Gastroesophageal sphincter (tissue), 4 donors: ENCODE results near the gene PLAAT2. TPM values are rescaled to one million over a fixed set of nuclear protein-coding genes. Genes with fewer than 3 reads are reported as not detected.
"Not testable (repeated sequence)": the region's sequence is repeated elsewhere in the genome, so short reads cannot be mapped to it uniquely, and the experiment has no call there.

Source experiments
- ATAC-seq: fragments of 150-250 bp; one replicate; pipeline ENCODE4 v1.9.1; 2016; ENCODE audit warnings: mild to moderate bottlenecking, moderate library complexity
- H3K27ac ChIP-seq, 4 donors: fragments of 200-600 bp; sonication (generic) in 3 of 4; 1 replicate in 3 of 4; 2 replicates in 1 of 4; pipeline ENCODE4 v1.5.1; 2016 to 2019
- H3K27me3 ChIP-seq: fragments of 200-600 bp; sonication (generic); one replicate; pipeline ENCODE4 v1.5.1; 2019
- H3K36me3 ChIP-seq, 2 donors: fragments of 200-600 bp; sonication (generic); one replicate each; pipeline ENCODE4 v1.5.1; 2019; ENCODE audit warnings: control low read depth in 1 of 2
- H3K4me1 ChIP-seq, 3 donors: fragments of 200-600 bp; sonication (generic); 1 replicate in 2 of 3; 2 replicates in 1 of 3; pipeline ENCODE4 v1.5.1; 2016 to 2019; ENCODE audit warnings: control low read depth in 2 of 3
- H3K4me3 ChIP-seq, 2 donors: fragments of 200-600 bp; sonication (generic); one replicate each; pipeline ENCODE4 v1.5.1; 2019; ENCODE audit warnings: mild to moderate bottlenecking in 1 of 2, moderate library complexity in 1 of 2
- H3K9me3 ChIP-seq, 3 donors: fragments of 200-600 bp; sonication (generic); one replicate each; pipeline ENCODE4 v1.5.1; 2017 to 2019; ENCODE audit warnings: control low read depth in 2 of 3
- EP300 ChIP-seq: sonication (generic); formaldehyde crosslinking; IDR thresholded peaks from one replicate; pipeline ENCODE4 v1.6.1; 2017; ENCODE audit warnings: antibody characterized with exemption, mild to moderate bottlenecking
- POLR2A ChIP-seq, 2 donors: fragments of 450-650 bp; IDR thresholded peaks; one replicate each; pipeline ENCODE4 v1.6.1; 2017; ENCODE audit warnings: antibody characterized with exemption in 2 of 2, mild to moderate bottlenecking in 2 of 2, moderate library complexity in 1 of 2
- POLR2AphosphoS5 ChIP-seq: sonication (generic); formaldehyde crosslinking; IDR thresholded peaks from one replicate; pipeline ENCODE4 v1.6.1; 2017; ENCODE audit warnings: antibody characterized with exemption
- WGBS, 2 donors: methylation state at CpG; one replicate each; pipeline ENCODE4 v1.1.5; 2018; ENCODE audit warnings: low coverage in 1 of 2; 5-methylcytosine and 5-hydroxymethylcytosine counted together
- total RNA-seq, 4 donors: library from RNA; depleted of rRNA; stranded (reverse); fragments of >200 nt; gene quantifications; one replicate each; pipeline ENCODE4 v1.1.0, GENCODE V29; 2016
- TF ChIP-seq, protein P1 (sequence below), 4 experiments: fragments of 200-600 bp in 2 of 4; fragments of 450-650 bp in 2 of 4; sonication (generic) in 1 of 4; IDR thresholded peaks; one replicate each; pipeline ENCODE4 v1.5.1; 2017 to 2019; ENCODE audit warnings: antibody characterized with exemption in 4 of 4, mild to moderate bottlenecking in 2 of 4, moderate library complexity in 2 of 4

The PLAAT2 gene
- total RNA-seq, 4 donors from 2014 or later, result not detected

DNA sequence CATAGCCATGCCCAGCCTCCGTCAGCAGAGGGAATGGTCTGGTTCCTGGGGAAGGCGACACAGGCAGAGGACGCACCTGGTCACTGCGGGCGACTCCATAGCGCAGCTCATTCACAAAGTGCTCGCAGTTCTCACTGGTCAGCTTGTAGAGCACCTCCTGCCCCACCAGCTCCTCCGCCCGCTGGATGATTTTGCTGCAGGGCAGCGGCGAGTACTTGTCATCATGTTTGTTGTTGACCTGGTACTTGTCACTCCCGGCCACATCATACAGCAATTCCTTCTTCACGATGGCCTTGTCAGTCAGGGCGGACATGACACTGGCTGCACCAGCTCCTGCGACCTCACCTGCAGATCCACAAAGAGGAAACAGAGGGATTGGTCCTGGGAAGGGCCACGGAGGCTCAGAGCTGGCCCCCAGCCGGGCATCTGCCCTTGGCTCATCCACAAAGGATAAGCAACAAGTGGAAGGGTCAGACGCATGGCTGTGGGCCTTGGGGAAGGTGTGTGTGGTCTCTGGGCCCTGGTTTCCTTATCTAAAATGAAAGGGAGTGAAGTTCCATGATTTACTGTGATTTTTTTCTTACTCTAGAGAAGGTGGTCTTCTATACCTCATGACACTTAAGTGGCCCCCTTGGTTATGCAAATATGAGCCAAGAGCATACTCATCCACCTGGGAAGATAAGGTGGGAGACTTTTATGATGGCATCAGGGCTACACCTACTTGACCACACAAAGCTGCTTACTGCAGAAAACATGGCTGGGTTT is 27.0 kb upstream of the PLAAT2 start:
- ATAC-seq, result no peak
- H3K36me3 ChIP-seq, result peaks cover 0 to 96% of the 10 kb centered on the region in 2 donors
- TF ChIP-seq, protein P1, sequence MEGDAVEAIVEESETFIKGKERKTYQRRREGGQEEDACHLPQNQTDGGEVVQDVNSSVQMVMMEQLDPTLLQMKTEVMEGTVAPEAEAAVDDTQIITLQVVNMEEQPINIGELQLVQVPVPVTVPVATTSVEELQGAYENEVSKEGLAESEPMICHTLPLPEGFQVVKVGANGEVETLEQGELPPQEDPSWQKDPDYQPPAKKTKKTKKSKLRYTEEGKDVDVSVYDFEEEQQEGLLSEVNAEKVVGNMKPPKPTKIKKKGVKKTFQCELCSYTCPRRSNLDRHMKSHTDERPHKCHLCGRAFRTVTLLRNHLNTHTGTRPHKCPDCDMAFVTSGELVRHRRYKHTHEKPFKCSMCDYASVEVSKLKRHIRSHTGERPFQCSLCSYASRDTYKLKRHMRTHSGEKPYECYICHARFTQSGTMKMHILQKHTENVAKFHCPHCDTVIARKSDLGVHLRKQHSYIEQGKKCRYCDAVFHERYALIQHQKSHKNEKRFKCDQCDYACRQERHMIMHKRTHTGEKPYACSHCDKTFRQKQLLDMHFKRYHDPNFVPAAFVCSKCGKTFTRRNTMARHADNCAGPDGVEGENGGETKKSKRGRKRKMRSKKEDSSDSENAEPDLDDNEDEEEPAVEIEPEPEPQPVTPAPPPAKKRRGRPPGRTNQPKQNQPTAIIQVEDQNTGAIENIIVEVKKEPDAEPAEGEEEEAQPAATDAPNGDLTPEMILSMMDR (IDR thresholded peaks at IDR 0.05), result no peak
- no peak for TF ChIP-seq POLR2A (IDR thresholded peaks at IDR 0.05)
- TF ChIP-seq POLR2AphosphoS5, result no peak
- TF ChIP-seq EP300, result no peak
- WGBS, 2 donors, result 88% methylated on average over 5 of the region's 18 CpGs; no CpG with 5 or more reads in 1 of the 2 donors
- H3K27me3 ChIP-seq, result no peaks in the 10 kb centered on the region
- H3K9me3 ChIP-seq, result no peaks in the 10 kb centered on the region
- no peak overlapping the region for H3K27ac ChIP-seq
- H3K4me1 ChIP-seq, result no peaks in the 10 kb centered on the region
- no peak overlapping the region for H3K4me3 ChIP-seq

DNA sequence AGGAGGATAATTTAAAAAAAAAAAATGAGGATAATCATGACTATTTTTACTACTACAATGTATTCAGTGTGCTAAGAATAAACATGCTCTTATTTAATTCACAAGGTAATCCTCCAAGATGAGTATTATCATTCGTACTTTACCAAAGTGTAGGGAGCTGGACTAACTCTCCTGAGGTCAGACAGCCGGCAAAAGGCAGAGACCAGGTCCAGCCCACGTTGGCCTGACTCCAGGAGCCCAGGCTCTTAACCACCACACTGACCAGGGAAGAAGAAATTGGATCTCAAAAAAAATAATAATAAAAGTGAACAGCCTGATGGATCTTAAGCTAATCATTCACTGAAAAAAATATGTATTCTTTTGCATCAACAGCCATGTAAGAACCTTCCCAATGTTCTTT is 25.8 kb upstream of the PLAAT2 start:
- no peaks in the 10 kb centered on the region for H3K27me3 ChIP-seq
- no peak for ATAC-seq
- H3K27ac ChIP-seq, result no peak overlapping the region
- WGBS, 2 donors, result 34 to 42% methylated on average over 3 of the region's 3 CpGs
- peaks cover 0 to 92% of the 10 kb centered on the region in 2 donors for H3K36me3 ChIP-seq
- H3K9me3 ChIP-seq, result no peaks in the 10 kb centered on the region
- no peaks in the 10 kb centered on the region for H3K4me1 ChIP-seq
- TF ChIP-seq POLR2AphosphoS5 (no peak), POLR2A (IDR thresholded peaks at IDR 0.05) (no peak), EP300 (no peak)
- TF ChIP-seq, protein P1 (IDR thresholded peaks at IDR 0.05), result no peak
- H3K4me3 ChIP-seq, result no peak overlapping the region

DNA sequence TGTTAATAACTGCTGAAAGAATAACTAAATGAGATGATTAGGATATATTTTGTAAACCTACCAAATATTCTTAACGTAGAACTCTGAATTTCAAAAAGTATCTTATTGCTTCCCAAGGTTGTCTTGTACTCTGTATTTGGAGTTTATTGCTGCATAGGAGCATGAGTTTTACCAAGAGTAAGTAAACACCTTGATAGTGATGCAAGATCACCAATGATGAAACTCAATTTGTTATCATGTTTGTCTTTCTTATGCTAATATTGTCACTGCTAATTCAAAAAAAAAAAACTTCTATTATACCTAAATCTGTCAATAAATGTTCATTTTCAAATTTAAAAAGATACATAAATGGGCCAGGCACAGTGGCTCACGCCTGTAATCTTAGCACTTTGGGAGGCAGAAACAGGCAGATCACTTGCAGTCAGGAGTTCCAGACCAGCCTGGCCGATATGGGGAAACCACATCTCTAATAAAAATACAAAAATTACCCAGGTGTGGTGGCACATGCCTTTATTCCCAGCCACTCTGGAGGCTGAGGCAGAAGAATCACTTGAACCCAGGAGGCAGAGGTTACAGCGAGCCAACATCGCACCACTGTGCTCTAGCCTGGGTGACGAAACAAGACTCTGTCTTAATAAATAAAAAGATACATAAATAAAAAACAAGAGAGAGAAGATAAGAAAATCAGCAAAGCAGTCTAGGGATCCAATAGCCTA is 23.4 kb upstream of the PLAAT2 start:
- 91 to 97% methylated on average over 4 to 6 of the region's 6 CpGs for WGBS, 2 donors
- ATAC-seq, result no peak
- Histone ChIP-seq H3K27me3 (no peaks in the 10 kb centered on the region), H3K4me3 (no peak overlapping the region), H3K36me3 (peaks cover 0 to 89% of the 10 kb centered on the region in 2 donors), H3K4me1 (no peaks in the 10 kb centered on the region), H3K27ac (no peak overlapping the region), H3K9me3 (peaks cover 0 to 5% (median 0%) of the 10 kb centered on the region in 3 donors)
- TF ChIP-seq EP300, result no peak
- TF ChIP-seq POLR2A (IDR thresholded peaks at IDR 0.05), result no peak
- TF ChIP-seq, protein P1 (IDR thresholded peaks at IDR 0.05), result no peak
- TF ChIP-seq POLR2AphosphoS5, result no peak

DNA sequence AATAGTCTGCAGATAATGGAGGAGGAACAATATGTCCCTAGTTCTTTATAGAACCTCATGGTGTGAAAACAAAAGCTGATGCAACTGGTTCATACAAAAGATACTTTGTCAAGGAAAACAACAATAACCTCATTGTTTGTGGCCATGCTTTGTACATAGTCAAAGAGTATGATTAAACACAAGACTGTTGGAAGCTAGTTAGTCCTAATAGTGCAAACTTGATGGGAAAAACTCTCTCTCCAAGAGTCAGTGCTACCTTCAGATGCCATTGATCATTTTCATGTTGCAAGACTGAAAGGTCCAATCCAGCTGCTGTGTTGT is 20.1 kb upstream of the PLAAT2 start:
- Histone ChIP-seq H3K4me1 (no peaks in the 10 kb centered on the region), H3K9me3 (peaks cover 0 to 24% (median 0%) of the 10 kb centered on the region in 3 donors), H3K27ac (no peak overlapping the region), H3K4me3 (no peak overlapping the region), H3K27me3 (no peaks in the 10 kb centered on the region), H3K36me3 (peaks cover 0 to 77% of the 10 kb centered on the region in 2 donors)
- no peak for ATAC-seq
- TF ChIP-seq POLR2A (IDR thresholded peaks at IDR 0.05) (no peak), POLR2AphosphoS5 (no peak), EP300 (no peak)
- TF ChIP-seq, protein P1 (IDR thresholded peaks at IDR 0.05), result no peak

DNA sequence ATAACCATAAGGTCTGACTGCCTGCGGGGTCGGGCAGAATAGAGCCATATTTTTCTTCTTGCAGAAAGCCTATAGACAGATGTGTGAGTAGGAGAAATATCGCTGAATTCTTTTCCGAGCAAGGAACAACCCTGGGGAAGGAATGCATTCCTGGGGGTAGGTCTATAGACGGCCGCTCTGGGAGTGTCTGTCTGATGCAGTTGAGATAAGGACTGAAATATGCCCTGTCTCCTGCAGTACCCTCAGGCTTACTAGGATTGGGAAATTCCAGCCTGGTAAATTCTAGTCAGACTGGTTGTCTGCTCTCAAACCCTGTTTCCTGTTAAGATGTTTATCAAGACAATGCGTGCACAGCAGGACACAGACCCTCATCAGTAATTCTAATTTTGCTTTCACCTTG is 18.0 kb upstream of the PLAAT2 start:
- peaks cover 0 to 24% (median 0%) of the 10 kb centered on the region in 3 donors for H3K9me3 ChIP-seq
- 83 to 90% methylated on average over 5 to 7 of the region's 7 CpGs for WGBS, 2 donors
- peaks cover 0 to 59% of the 10 kb centered on the region in 2 donors for H3K36me3 ChIP-seq
- ATAC-seq, H3K4me1 ChIP-seq, H3K27ac ChIP-seq, H3K27me3 ChIP-seq, H3K4me3 ChIP-seq: not testable (repeated sequence)

DNA sequence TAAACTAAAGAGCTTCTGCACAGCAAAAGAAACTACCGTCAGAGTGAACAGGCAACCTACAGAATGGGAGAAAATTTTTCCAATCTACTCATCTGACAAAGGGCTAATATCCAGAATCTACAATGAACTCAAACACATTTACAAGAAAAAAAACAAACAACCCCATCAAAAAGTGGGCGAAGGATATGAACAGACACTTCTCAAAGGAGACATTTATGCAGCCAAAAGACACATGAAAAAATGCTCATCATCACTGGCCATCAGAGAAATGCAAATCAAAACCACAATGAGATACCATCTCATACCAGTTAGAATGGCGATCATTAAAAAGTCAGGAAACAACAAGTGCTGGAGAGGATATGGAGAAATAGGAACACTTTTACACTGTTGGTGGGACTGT is 15.7 kb upstream of the PLAAT2 start:
- H3K4me3 ChIP-seq, ATAC-seq, H3K27me3 ChIP-seq, H3K27ac ChIP-seq: not testable (repeated sequence)
- Histone ChIP-seq H3K4me1 (peaks cover 6 to 25% (median 13%) of the 10 kb centered on the region in 3 donors), H3K9me3 (peaks cover 0 to 24% (median 0%) of the 10 kb centered on the region in 3 donors), H3K36me3 (peaks cover 0 to 44% of the 10 kb centered on the region in 2 donors)
- 90 to 94% methylated on average over 3 of the region's 3 CpGs for WGBS, 2 donors
